GM19025 (cell line): ENCODE measurements around the gene FOSB.

Experiments used
- ATAC-seq: cut with Tn5 transposase; IDR thresholded peaks from one replicate; pipeline ENCODE4 v1.9.1; 2021; ENCODE audit warnings: mild to moderate bottlenecking, low read depth, moderate library complexity; ENCODE audit not compliant: unreplicated experiment

FOSB gene

DNA sequence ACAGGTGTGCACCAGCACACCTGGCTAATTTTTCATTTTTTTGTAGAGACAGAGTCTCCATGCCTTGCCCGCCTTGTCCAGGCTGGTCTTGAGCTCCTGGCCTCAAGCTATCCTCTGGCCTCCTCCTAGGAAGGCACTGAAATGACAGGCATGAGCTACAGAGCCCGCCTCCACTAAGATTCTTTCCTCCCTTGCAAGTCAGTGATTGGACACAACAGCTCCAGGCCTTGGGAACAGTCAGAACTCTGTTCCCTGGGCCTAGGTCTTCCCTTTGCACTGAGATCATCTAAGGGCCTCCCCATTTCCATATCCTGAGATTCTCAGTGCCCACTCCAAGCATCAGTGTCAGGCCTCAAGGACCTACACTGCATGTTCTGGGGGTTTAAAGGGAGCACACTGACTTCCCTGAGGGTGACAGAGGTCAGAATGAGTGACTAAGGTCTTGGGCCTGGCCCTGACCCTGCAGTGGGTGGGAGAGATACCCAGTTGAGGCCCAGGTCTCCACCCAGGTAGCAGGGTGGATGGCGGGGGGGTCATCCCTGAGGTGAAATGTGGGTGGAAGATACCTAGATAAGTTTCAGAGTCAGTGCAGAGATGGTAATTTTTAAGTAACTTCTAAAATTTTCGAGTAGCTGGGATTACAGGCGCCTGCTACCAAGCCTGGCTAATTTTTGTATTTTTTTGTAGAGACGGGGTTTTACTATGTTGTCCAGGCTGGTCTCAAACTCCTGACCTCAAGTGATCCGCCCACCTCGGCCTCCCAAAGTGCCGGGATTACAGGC is 26.7 kb upstream of the FOSB start:
- ATAC-seq, result no peak

- ATAC-seq, result no peak
Measured at GRCh38 chr19:45442408-45442777, 25.4 kb upstream of the FOSB start.

- ATAC-seq, result no peak
Measured at GRCh38 chr19:45442778-45443461, 24.9 kb upstream of the FOSB start.

- no peak for ATAC-seq
Measured at GRCh38 chr19:45443462-45444317, 24.1 kb upstream of the FOSB start.

- ATAC-seq, result peak; percentile 50
Measured at GRCh38 chr19:45444318-45445041, 23.3 kb upstream of the FOSB start.

GRCh38 chr19:45445139-45445538 is 22.7 kb upstream of the FOSB start:
- ATAC-seq, result no peak

DNA sequence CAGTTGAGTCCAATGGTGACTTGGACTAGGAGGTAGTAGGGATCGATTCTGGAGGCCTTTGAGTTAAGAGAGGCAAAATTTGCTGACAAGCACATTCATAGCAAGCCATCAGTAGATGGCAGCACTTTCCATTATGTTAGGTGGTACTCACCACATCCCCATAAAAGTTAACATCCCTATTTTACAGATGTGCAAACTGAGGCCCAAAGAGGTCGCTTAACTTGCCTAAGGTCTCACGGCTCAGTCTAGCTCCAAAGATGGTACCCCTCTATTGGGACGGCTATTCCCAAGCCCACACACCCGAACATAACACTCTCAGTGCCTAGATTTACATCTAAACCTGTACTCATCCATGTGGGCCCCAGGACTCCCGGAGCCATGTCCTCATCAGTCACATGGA is 21.5 kb upstream of the FOSB start:
- no peak for ATAC-seq

GRCh38 chr19:45446944-45447343 is 20.9 kb upstream of the FOSB start:
- ATAC-seq, result no peak

- no peak for ATAC-seq
Measured at GRCh38 chr19:45448425-45448756, 19.4 kb upstream of the FOSB start.

DNA sequence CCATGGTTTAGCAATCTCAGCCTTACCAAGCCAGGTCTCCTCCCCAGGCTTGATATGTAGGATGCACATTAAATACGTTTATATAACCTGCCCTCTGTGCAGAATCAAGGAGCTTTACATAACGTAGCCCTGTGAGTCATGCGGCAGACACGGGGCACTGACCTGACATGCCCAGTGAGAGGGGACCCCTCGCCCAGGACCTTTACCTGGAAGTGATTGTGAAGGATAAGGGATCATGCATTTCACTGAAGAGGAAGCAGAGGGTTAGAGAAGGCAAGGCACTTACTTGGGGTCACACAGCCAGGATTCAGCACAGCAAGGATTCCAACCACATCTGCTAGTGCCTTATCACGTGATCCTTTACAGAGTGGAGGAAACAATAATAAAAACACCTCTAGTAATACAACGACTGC is 18.9 kb upstream of the FOSB start:
- ATAC-seq, result no peak

DNA sequence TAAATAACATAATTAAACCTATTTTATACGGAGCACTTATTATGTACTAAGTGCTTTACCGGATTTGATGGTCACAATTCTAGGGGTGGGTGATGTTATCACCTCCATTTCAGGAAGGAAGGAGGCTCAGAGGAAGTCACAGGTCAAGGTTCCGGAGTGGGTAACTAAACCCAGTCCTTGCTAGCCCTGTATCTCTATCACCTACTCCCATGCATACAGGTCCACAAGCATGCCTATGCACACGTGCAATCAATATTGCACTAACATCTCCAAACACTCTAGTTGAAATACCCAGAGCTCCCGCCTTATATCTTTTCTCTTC is 17.8 kb upstream of the FOSB start:
- no peak for ATAC-seq

- ATAC-seq, result peak; percentile 6
Measured at GRCh38 chr19:45451131-45451849, 16.5 kb upstream of the FOSB start.

DNA sequence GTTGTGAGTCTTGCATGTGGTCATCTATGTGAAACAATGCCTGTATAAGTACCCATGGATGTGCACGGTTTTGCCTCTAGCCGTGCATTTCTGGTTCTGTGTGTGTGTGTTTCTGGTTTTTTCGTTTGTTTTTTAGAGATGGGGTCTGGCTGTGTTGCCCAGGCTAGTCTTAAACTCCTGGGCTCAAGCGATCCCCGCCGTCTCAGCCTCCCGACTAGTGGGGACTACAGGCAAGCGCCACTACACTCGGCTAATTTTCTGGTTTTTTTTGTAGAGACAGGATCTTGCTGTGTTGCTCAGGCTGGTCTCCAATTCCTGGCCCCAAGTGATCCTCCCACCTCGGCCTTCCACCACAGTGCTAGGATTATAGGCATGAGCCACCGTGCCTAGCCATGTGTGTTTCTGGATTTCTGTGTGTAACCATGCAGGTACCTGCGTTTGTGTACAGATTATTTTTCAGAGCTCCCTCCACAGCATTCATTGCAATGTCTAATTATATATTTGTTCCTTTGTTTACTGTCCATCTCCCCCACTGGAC is 15.9 kb upstream of the FOSB start:
- ATAC-seq, result no peak

DNA sequence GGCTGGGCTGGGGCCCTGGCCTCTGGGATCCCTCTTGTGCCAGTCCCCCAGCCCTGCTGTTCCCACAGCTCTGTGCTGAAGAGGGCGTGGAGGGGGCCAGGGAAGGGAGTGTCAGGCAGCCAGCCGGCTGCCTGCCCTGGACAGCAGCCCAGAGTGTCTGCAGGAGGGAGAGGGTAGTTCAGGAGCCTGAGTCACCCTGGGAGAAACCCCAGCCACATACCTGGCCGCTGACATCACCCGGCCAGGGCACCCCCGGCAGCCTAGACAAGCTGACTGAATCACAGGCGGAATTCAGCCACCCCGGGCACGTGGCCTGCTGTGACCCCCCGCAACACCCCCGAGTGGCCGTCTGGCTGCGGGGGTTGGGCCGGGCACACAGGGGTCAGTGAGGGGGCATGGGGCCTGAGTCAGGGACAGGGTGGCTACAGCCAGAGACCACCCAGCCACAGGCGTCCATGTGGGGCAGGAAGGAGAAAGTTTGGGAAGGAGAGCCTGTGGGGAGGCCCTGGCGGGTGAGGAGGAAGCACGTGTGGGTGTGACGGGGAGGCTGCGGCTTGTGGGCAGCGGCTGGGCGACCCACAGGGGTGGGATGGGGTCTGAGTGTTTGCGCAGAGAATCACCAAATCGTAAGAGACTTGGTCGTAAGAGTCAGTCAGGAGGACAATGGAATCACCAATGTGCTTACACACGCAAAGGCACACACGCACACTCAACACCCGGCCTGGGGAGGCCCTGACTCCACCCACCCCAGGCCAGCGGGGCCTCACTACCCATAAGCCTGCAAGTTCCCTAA is 11.9 kb upstream of the FOSB start:
- no peak for ATAC-seq

GRCh38 chr19:45456500-45456815 is 11.3 kb upstream of the FOSB start:
- no peak for ATAC-seq

- ATAC-seq, result no peak
Measured at GRCh38 chr19:45457776-45458175, 10.0 kb upstream of the FOSB start.

DNA sequence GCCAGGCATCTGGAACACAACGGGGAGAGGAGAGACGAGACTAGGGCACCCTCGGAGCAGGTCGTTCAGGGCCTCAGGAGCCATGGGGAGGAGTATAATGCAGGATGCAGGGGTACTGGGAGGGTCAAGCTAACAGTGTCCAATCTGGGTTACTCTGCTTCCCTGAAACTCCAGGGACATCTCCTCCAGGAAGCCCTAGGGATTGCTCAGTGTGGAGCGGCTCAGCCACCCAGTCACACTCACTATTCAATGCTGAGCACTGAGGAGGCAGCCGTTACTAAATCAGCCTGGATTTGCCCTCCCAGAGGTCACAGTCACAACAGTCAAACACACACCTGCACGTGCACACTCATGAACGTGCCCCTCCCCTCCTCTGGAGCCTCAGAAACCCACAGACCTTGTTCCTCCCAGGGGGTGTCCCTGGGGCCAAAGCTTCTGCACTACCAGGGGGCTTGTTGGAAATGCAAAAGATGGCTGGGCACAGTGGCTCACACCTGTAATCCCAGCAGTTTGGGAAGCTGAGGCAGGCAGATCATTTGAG is 6.9 kb upstream of the FOSB start:
- no peak for ATAC-seq

GRCh38 chr19:45462174-45462573 is 5.6 kb upstream of the FOSB start:
- ATAC-seq, result no peak

GRCh38 chr19:45463241-45463640 is 4.6 kb upstream of the FOSB start:
- no peak for ATAC-seq
